ENCODE data around the gene IRX6. TPM values are rescaled to one million over a fixed set of nuclear protein-coding genes. Genes with fewer than 3 reads are reported as not detected.
A peak's percentile ranks its signal among the peaks of the same experiment; 100 is the strongest.

Gene IRX6
- 0.15 and 0.23 TPM in 2 replicates for total RNA-seq (2014; rRNA removed; shearing (Covaris generic))

DNA sequence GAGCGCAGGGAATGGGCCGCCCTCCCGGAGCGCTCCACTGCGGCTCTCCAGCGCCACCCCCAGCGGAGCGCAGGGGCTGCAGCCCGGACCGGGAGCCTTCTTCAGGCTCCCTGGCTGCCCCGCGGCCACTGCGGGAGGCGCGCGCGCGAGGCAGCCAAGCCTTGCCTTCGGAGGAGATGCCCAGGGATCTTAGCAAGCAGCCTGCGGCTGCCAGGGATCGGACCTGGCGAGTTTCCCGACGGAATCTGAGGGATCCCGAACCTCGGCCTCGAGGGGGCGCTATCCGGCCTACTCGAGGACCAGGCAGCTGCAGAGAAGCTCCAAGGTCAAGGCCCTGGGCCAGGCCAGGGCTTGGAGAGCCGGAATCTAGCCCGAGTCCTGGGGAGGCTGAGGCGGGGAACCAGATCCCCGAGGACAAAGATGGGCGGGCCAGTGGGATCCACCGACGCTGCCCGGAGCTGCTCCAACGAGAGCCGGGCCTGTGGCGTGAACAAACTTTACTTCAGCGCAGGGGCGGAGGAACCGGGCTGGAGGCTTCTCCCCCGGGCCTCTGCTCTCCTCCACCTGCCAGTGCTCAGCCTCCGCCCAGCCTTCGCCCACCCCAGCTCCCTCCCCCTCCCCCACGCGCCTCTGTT lies at the start of gene IRX6:
TSS of gene IRX6 (plus strand) at position 567 of the 635 bp plus-strand sequence. CDS start 889 bp downstream, outside the sequence.
- peak; percentile 76 for DNase-seq (ENCODE audit: low read depth)

GRCh38 chr16:55274391-55274790 lies 49.6 kb upstream of the IRX6 start:
- DNase-seq (ENCODE audit: low read depth): no peak

GRCh38 chr16:55275167-55275566 lies 48.8 kb upstream of the IRX6 start:
- DNase-seq (ENCODE audit: low read depth): no peak

DNA sequence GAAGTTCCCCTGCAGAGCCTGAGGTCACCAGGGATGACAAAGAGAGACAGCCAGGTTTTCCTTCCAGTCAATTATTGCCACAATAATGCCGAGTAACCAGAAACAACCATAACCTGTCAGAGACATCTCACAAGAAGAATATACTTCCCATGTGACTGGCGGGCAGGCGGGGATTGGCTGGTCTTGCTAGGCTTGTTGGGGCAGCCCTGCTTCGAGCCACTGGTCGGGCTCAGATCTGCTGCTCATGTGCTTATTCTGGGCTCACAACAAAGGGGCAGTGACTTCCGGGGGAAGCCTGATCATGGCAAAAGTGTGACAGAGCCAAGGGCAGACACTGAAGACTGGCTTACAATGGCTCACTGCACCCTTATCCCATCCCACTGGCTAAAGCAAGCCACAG lies 48.1 kb upstream of the IRX6 start:
- DNase-seq (ENCODE audit: low read depth): no peak

- DNase-seq (ENCODE audit: low read depth): no peak
These were observed 46.5 kb upstream of the IRX6 start for GRCh38 chr16:55277536-55277935.

GRCh38 chr16:55279598-55279997 lies 44.4 kb upstream of the IRX6 start:
- no peak for DNase-seq (ENCODE audit: low read depth)

GRCh38 chr16:55280587-55280986 lies 43.4 kb upstream of the IRX6 start:
- DNase-seq (ENCODE audit: low read depth): peak; percentile 78

- no peak for DNase-seq (ENCODE audit: low read depth)
These were observed 41.6 kb upstream of the IRX6 start for GRCh38 chr16:55282441-55282840.

DNA sequence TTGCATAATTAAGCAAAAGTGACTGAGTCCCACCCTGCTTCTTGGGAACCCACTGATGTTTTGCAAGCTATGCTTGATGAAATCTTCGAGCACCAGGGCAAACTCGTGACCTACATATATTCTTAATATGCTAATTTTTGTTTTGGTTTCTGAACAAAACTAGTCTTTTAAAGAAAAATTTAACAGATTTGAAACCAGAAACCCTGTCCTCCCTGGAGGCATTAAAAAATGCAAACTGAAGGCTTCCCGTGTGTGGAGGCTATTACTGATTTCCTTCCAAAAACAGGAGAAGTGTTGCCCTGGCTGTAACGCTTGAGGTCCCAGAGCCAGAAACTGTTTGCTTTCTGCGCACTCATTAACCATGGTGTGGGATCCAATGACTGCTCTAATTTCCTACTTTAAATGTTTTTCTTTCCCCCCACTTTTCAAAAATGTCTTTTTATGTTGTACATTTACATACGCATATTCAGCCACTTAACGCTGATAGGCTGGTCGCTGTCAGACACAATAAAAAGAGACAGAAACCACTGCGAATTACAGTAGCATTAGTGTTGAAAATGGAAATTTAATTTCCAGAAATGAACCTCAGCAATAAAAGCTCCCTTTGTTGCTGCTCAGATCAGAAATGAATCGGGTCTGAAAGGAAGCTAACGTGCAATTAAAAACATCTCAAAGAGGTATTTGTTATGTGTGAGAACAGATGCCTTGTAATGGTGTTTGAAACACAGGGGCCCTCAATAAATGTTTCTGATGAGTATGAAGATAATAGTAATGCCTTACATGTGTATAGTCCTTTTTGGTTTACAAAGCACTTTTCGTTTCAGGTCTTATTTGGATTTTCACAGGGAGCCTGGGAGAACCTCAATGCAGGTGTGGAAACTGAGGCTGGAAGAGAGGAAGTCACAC lies 39.9 kb upstream of the IRX6 start:
- no peak for DNase-seq (ENCODE audit: low read depth)

- DNase-seq (ENCODE audit: low read depth): no peak
These were observed 39.3 kb upstream of the IRX6 start for GRCh38 chr16:55284718-55285099.

DNA sequence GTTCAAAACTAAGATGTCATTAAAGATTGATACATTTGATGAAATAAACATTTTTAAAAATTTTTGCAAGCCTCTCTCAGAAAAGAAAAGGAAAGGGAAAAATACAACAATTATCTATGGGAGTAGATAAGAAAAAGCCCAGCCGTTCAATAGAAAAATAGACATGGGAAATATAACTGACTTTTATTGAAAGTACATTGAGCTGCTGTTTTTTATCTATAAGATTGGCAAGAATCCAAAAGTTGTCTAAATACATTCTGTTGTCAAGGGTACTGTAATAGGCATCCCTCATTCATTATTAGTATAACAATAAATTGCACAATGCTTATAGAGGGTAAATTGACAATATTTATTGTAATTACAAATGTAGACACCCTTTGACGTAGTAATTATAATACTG lies 38.4 kb upstream of the IRX6 start:
- DNase-seq (ENCODE audit: low read depth): no peak

GRCh38 chr16:55289353-55289752 lies 34.6 kb upstream of the IRX6 start:
- DNase-seq (ENCODE audit: low read depth): no peak

DNA sequence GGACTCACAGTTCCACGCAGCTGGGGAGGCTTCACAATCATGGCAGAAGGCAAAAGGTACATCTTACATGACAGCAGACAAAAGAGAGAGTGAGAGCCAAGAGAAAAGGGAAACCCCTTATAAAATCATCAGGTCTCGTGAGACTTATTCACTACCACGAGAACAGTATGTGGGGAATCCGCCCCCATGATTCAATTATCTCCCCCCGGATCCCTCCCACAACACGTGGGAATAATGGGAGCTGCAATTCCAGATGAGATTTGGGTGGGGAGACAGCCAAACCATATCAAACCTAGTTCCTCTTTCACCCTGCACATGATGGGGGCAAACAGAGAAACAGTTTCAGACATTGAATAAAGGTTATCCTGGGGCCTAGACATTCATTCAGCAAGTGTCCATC lies 32.2 kb upstream of the IRX6 start:
- no peak for DNase-seq (ENCODE audit: low read depth)

- DNase-seq (ENCODE audit: low read depth): no peak
These were observed 31.5 kb upstream of the IRX6 start for GRCh38 chr16:55292491-55292890.

DNA sequence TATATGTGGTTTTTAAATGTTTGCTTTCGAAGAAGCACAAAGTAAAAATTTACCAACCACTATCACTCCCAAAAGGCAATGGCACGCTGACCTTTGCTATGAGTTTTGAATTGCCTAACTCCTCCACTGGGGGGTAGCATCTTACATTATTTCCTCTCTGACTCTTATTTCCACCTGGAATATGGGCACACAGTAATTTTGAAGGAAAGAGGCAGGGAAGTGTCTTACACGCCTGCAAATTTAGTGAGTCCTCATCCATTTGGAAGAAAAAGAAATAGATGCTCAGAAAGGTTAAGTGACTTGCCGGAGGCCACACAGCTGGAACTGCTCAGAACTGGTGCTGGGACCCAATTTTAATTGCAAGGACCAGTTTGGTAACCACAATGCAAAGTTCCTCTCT lies 29.9 kb upstream of the IRX6 start:
- DNase-seq (ENCODE audit: low read depth): peak; percentile 12

DNA sequence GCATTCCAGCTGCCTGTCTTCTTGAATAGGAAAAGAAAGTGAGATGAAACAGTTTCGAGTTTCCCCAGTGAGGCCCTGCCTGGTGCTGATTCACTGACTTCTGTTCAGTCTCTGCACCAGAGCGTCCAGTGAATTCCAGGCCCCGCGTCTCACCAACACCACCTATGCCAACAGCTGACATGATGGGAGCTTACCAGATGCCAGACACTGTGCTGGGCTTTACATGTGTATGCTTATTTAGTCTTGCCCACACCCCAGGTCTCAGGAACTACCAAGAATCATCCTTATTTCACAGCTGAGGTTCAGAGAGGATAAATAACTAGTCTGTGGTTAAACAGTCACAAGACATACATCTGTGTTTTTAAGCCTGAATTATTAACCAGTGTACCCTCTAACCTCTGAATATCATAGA lies 29.1 kb upstream of the IRX6 start:
- DNase-seq (ENCODE audit: low read depth): peak; percentile 62

GRCh38 chr16:55297062-55297909 lies 26.7 kb upstream of the IRX6 start:
- peak; percentile 89 for DNase-seq (ENCODE audit: low read depth)

- peak; percentile 82 for DNase-seq (ENCODE audit: low read depth)
These were observed 26.0 kb upstream of the IRX6 start for GRCh38 chr16:55297910-55298479.

DNA sequence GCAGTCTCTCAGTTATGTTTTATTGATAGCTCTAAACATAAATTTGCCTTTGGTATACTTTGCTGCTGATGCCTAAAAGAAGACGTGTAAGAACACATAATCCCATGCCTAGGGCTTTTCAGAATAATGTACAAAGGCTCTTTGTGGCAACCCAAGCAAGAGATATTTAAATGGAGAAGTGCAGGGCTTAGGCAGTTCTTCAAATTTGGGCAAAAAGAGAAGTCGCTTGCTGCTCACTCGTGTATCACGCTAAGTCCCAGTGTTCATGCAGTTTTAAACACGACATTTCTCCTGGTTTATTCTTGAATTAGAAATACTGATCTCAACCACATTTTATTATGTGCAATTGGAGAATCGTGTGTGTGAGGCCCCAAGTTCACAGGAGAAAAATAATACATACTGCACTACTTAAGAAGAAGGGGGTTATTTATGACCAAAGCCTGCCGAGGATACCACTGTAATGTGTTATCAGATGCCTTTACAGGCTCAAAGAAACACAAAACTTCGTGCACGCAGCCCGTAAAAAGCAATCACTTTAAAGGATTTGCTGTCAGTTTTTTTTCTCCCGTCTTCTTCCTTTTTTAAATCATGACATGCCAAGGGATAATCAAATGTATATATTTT lies 22.5 kb upstream of the IRX6 start:
- DNase-seq (ENCODE audit: low read depth): no peak

DNA sequence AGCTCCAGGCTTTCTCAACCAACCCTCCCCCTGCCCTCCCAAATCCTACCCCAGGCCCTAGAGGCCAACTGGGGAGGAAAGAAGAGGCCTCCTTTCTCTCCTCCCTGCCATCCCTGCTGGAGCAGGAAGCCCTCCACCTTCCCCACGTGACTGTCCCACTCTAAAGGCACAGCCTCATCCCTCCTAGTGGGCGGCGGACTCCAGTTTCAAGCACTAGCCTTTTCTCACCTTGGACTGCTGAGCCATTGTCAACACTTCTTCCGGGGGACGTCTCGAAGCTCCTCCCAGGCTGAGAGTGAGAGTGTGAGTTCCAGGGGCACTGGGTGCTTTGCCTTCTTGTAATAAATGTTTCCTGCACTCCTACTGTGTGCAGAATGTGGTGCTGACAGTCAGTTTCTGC lies 21.4 kb upstream of the IRX6 start:
- DNase-seq (ENCODE audit: low read depth): no peak

GRCh38 chr16:55308973-55309372 lies 15.0 kb upstream of the IRX6 start:
- DNase-seq (ENCODE audit: low read depth): peak; percentile 16

All from Daoy (cell line).